Mesendoderm (in vitro differentiated cells): ENCODE results near the gene TNFRSF8.
"Not testable (repeated sequence)": the region's sequence is repeated elsewhere in the genome, so short reads cannot be mapped to it uniquely, and the experiment has no call there.

Source experiments
- DNase-seq: peaks from one replicate; pipeline ENCODE4 v3.0.0; 2013
- H2AK5ac ChIP-seq: 2 replicates; pipeline ENCODE4 v1.6.1; 2013; ENCODE audit warnings: low read length, inconsistent platforms
- H2BK120ac ChIP-seq: 2 replicates; pipeline ENCODE4 v1.6.1; 2013; ENCODE audit warnings: low read depth, mild to moderate bottlenecking, low read length, moderate library complexity, mixed read lengths
- H2BK15ac ChIP-seq: replicated peaks from 2 replicates; pipeline ENCODE4 v1.6.1; 2013; ENCODE audit warnings: low read depth, mild to moderate bottlenecking, moderate library complexity
- H2BK5ac ChIP-seq: 2 replicates; pipeline ENCODE4 v1.6.1; 2013; ENCODE audit warnings: low read length, inconsistent platforms
- H3K18ac ChIP-seq: 2 replicates; pipeline ENCODE4 v1.6.1; 2013; ENCODE audit warnings: mild to moderate bottlenecking, low read length, mixed read lengths
- H3K23ac ChIP-seq: one replicate; pipeline ENCODE4 v1.6.1; 2013; ENCODE audit warnings: low read length
- H3K27ac ChIP-seq: 2 replicates; pipeline ENCODE4 v1.5.1; 2013; ENCODE audit warnings: low read depth, mild to moderate bottlenecking, inconsistent platforms, low read length, moderate library complexity
- H3K27me3 ChIP-seq: 2 replicates; pipeline ENCODE4 v1.6.1; 2013; ENCODE audit warnings: low read length, control low read depth, mild to moderate bottlenecking, inconsistent platforms; ENCODE audit not compliant: insufficient read depth, poor library complexity
- H3K36me3 ChIP-seq: 2 replicates; pipeline ENCODE4 v1.6.1; 2013; ENCODE audit warnings: low read length, inconsistent platforms; ENCODE audit not compliant: control insufficient read depth, insufficient read depth
- H3K4ac ChIP-seq: one replicate; pipeline ENCODE4 v1.6.1; 2013; ENCODE audit warnings: low read depth, mild to moderate bottlenecking, low read length, moderate library complexity
- H3K4me1 ChIP-seq: 2 replicates; pipeline ENCODE4 v1.6.1; 2013; ENCODE audit warnings: low read depth, low read length, inconsistent platforms; ENCODE audit not compliant: control insufficient read depth
- H3K4me2 ChIP-seq: 2 replicates; pipeline ENCODE4 v1.6.1; 2013; ENCODE audit warnings: low read length
- H3K4me3 ChIP-seq: 2 replicates; pipeline ENCODE4 v1.5.1; 2013; ENCODE audit warnings: mild to moderate bottlenecking, low read length
- H3K56ac ChIP-seq: one replicate; pipeline ENCODE4 v1.6.1; 2013; ENCODE audit warnings: low read length
- H3K79me1 ChIP-seq: 2 replicates; pipeline ENCODE4 v1.6.1; 2013; ENCODE audit warnings: low read length, inconsistent platforms
- H3K79me2 ChIP-seq: 2 replicates; pipeline ENCODE4 v1.6.1; 2013; ENCODE audit warnings: mild to moderate bottlenecking, low read length; ENCODE audit not compliant: control insufficient read depth, insufficient read depth
- H3K9ac ChIP-seq: 2 replicates; pipeline ENCODE4 v1.6.1; 2013; ENCODE audit warnings: low read length, inconsistent platforms
- H4K5ac ChIP-seq: one replicate; pipeline ENCODE4 v1.6.1; 2013; ENCODE audit warnings: low read length
- H4K8ac ChIP-seq: one replicate; pipeline ENCODE4 v1.6.1; 2013; ENCODE audit warnings: low read depth, mild to moderate bottlenecking, control low read depth, low read length, moderate library complexity
- WGBS: extraction: QIAGEN DNeasy Blood & Tissue Kit; methylation state at CpG from one replicate; pipeline ENCODE4 v1.1.7; 2013; ENCODE audit warnings: low lambda C conversion rate, missing lambda C conversion rate; ENCODE audit not compliant: insufficient coverage; ENCODE audit errors: extremely low coverage; 5-methylcytosine and 5-hydroxymethylcytosine counted together

The TNFRSF8 gene

GRCh38 chr1:12035312-12035711 is 27.8 kb upstream of the TNFRSF8 start:
- no peak overlapping the region for H3K27ac ChIP-seq
- H3K18ac ChIP-seq, result no peak overlapping the region
- H4K8ac ChIP-seq, result no peak overlapping the region
- H3K4me1 ChIP-seq, result no peaks in the 10 kb centered on the region
- no peak for DNase-seq
- no peak overlapping the region for H2BK5ac ChIP-seq
- H3K4ac ChIP-seq, result no peak overlapping the region
- no CpG with 5 or more reads among the region's 4 CpGs for WGBS
- H3K79me1 ChIP-seq, result no peaks in the 10 kb centered on the region
- H3K23ac ChIP-seq, result no peak overlapping the region
- H3K79me2 ChIP-seq, result no peaks in the 10 kb centered on the region
- no peak overlapping the region for H3K9ac ChIP-seq
- H4K5ac ChIP-seq, result no peak overlapping the region
- H3K36me3 ChIP-seq, result peaks cover 2% of the 10 kb centered on the region
- H2BK120ac ChIP-seq, result no peak overlapping the region
- no peak overlapping the region for H2AK5ac ChIP-seq
- H2BK15ac ChIP-seq, result no peak overlapping the region
- H3K27me3 ChIP-seq, result no peaks in the 10 kb centered on the region
- no peak overlapping the region for H3K56ac ChIP-seq
- no peak overlapping the region for H3K4me2 ChIP-seq
- H3K4me3 ChIP-seq, result no peak overlapping the region

- no peak overlapping the region for H3K4ac ChIP-seq
- no peak overlapping the region for H3K4me2 ChIP-seq
- no peaks in the 10 kb centered on the region for H3K27me3 ChIP-seq
- H3K27ac ChIP-seq, result no peak overlapping the region
- H2BK15ac ChIP-seq, result no peak overlapping the region
- no peak for DNase-seq
- H3K4me1 ChIP-seq, result no peaks in the 10 kb centered on the region
- no peaks in the 10 kb centered on the region for H3K79me2 ChIP-seq
- H2AK5ac ChIP-seq, result no peak overlapping the region
- no peak overlapping the region for H3K56ac ChIP-seq
- peak overlapping the region; percentile 24 for H3K23ac ChIP-seq
- no peak overlapping the region for H3K4me3 ChIP-seq
- H3K18ac ChIP-seq, result no peak overlapping the region
- no peak overlapping the region for H2BK120ac ChIP-seq
- H2BK5ac ChIP-seq, result no peak overlapping the region
- no peak overlapping the region for H3K9ac ChIP-seq
- H3K79me1 ChIP-seq, result no peaks in the 10 kb centered on the region
- H3K36me3 ChIP-seq, result no peaks in the 10 kb centered on the region
- H4K5ac ChIP-seq, result no peak overlapping the region
- no CpG with 5 or more reads among the region's 18 CpGs for WGBS
- no peak overlapping the region for H4K8ac ChIP-seq
Observed at GRCh38 chr1:12037486-12038355, 25.4 kb upstream of the TNFRSF8 start.

- Histone ChIP-seq H3K27ac (no peak overlapping the region), H3K18ac (no peak overlapping the region), H3K79me2 (no peaks in the 10 kb centered on the region), H3K36me3 (no peaks in the 10 kb centered on the region), H3K79me1 (no peaks in the 10 kb centered on the region), H2BK120ac (no peak overlapping the region), H4K8ac (no peak overlapping the region), H3K4me2 (no peak overlapping the region), H3K27me3 (no peaks in the 10 kb centered on the region), H4K5ac (no peak overlapping the region), H3K9ac (no peak overlapping the region), H3K4ac (no peak overlapping the region), H3K4me1 (no peaks in the 10 kb centered on the region), H3K23ac (no peak overlapping the region), H2AK5ac (no peak overlapping the region), H3K4me3 (no peak overlapping the region), H2BK15ac (no peak overlapping the region), H2BK5ac (no peak overlapping the region), H3K56ac (no peak overlapping the region)
- no peak for DNase-seq
- WGBS, result no CpG with 5 or more reads among the region's 17 CpGs
Observed at GRCh38 chr1:12038356-12039163, 24.5 kb upstream of the TNFRSF8 start.

- no peak overlapping the region for H4K5ac ChIP-seq
- no CpG with 5 or more reads among the region's 2 CpGs for WGBS
- H2BK15ac ChIP-seq, result no peak overlapping the region
- no peaks in the 10 kb centered on the region for H3K36me3 ChIP-seq
- H2BK120ac ChIP-seq, result no peak overlapping the region
- H3K4me3 ChIP-seq, result no peak overlapping the region
- H3K23ac ChIP-seq, result no peak overlapping the region
- H3K4me2 ChIP-seq, result no peak overlapping the region
- no peak overlapping the region for H3K27ac ChIP-seq
- H3K27me3 ChIP-seq, result no peaks in the 10 kb centered on the region
- H3K18ac ChIP-seq, result no peak overlapping the region
- H3K56ac ChIP-seq, result no peak overlapping the region
- H2AK5ac ChIP-seq, result no peak overlapping the region
- H3K79me1 ChIP-seq, result no peaks in the 10 kb centered on the region
- no peak overlapping the region for H2BK5ac ChIP-seq
- no peak overlapping the region for H4K8ac ChIP-seq
- no peaks in the 10 kb centered on the region for H3K79me2 ChIP-seq
- DNase-seq, result no peak
- no peak overlapping the region for H3K9ac ChIP-seq
- no peaks in the 10 kb centered on the region for H3K4me1 ChIP-seq
- no peak overlapping the region for H3K4ac ChIP-seq
Observed at GRCh38 chr1:12039164-12039525, 24.0 kb upstream of the TNFRSF8 start.

- H3K4me1 ChIP-seq, H3K79me2 ChIP-seq, H2BK15ac ChIP-seq, H3K4ac ChIP-seq, H3K4me3 ChIP-seq, H3K9ac ChIP-seq, DNase-seq, H3K23ac ChIP-seq, H2BK120ac ChIP-seq, H3K4me2 ChIP-seq, H4K8ac ChIP-seq, H3K79me1 ChIP-seq, H2BK5ac ChIP-seq, H4K5ac ChIP-seq, H3K27me3 ChIP-seq, H3K27ac ChIP-seq, H3K36me3 ChIP-seq, H3K18ac ChIP-seq, H3K56ac ChIP-seq, H2AK5ac ChIP-seq: not testable (repeated sequence)
- WGBS, result no CpG with 5 or more reads among the region's 13 CpGs
Observed at GRCh38 chr1:12039824-12040456, 23.2 kb upstream of the TNFRSF8 start.
